WERI-Rb-1 (cell line): ENCODE data around the gene ZNF708.

Source experiments
- DNase-seq: peaks from one replicate; pipeline ENCODE4 v3.0.0-alpha.2; 2020
- H3K27ac ChIP-seq: fragments of 250-450 bp; sonication (Bioruptor Pico); 2 replicates; pipeline ENCODE4 v1.5.1; 2020; ENCODE audit warnings: mild to moderate bottlenecking, moderate library complexity
- H3K27me3 ChIP-seq: fragments of 250-450 bp; sonication (Bioruptor Pico); 2 replicates; pipeline ENCODE4 v1.5.1; 2021; ENCODE audit warnings: mild to moderate bottlenecking, low read depth, moderate library complexity; ENCODE audit not compliant: insufficient read depth, severe bottlenecking
- H3K36me3 ChIP-seq: fragments of 250-450 bp; sonication (Bioruptor Pico); 2 replicates; pipeline ENCODE4 v1.5.1; 2020; ENCODE audit warnings: mild to moderate bottlenecking, moderate library complexity
- H3K4me3 ChIP-seq: 2 replicates; pipeline ENCODE4 v1.5.1; 2011; ENCODE audit warnings: low read depth, mild to moderate bottlenecking, control low read depth, low read length
- H3K9me3 ChIP-seq: fragments of 250-450 bp; sonication (Bioruptor Pico); 2 replicates; pipeline ENCODE4 v1.5.1; 2021; ENCODE audit warnings: mild to moderate bottlenecking, moderate library complexity; ENCODE audit not compliant: severe bottlenecking
- CTCF ChIP-seq: IDR thresholded peaks from 2 replicates; pipeline ENCODE4 v1.5.1; 2011; ENCODE audit warnings: low read depth, mild to moderate bottlenecking, control low read depth, inconsistent platforms, low read length

ZNF708 gene

GRCh38 chr19:21328406-21328805, 804 bp downstream of the ZNF708 start:
- H3K4me3 ChIP-seq: peak overlapping the region; percentile 77
- DNase-seq: no peak
- H3K27me3 ChIP-seq: no peaks in the 10 kb centered on the region
- H3K9me3 ChIP-seq: peaks cover 14% of the 10 kb centered on the region
- H3K27ac ChIP-seq: peak overlapping the region; percentile 92
- peaks cover 19% of the 10 kb centered on the region for H3K36me3 ChIP-seq
- no peak for TF ChIP-seq CTCF

GRCh38 chr19:21326169-21326568, 3.0 kb downstream of the ZNF708 start:
- H3K27me3 ChIP-seq: no peaks in the 10 kb centered on the region
- DNase-seq: no peak
- no peak overlapping the region for H3K27ac ChIP-seq
- H3K9me3 ChIP-seq: peaks cover 9% of the 10 kb centered on the region
- H3K36me3 ChIP-seq: peaks cover 19% of the 10 kb centered on the region
- TF ChIP-seq CTCF: no peak
- H3K4me3 ChIP-seq: no peak overlapping the region

GRCh38 chr19:21323000-21323399, 6.2 kb downstream of the ZNF708 start:
- Histone ChIP-seq H3K27me3 (no peaks in the 10 kb centered on the region), H3K36me3 (peaks cover 19% of the 10 kb centered on the region), H3K27ac (no peak overlapping the region), H3K4me3 (no peak overlapping the region), H3K9me3 (peaks cover 7% of the 10 kb centered on the region)
- no peak for TF ChIP-seq CTCF
- no peak for DNase-seq

- Histone ChIP-seq H3K27me3 (no peaks in the 10 kb centered on the region), H3K36me3 (peaks cover 17% of the 10 kb centered on the region)
- no peak for DNase-seq
Observed at GRCh38 chr19:21322528-21322927, 6.7 kb downstream of the ZNF708 start.

GRCh38 chr19:21321996-21322395, 7.2 kb downstream of the ZNF708 start:
- DNase-seq: no peak
- H3K36me3 ChIP-seq: peaks cover 14% of the 10 kb centered on the region
- H3K9me3 ChIP-seq: peaks cover 7% of the 10 kb centered on the region
- no peak for TF ChIP-seq CTCF
- H3K27me3 ChIP-seq: no peaks in the 10 kb centered on the region
- H3K4me3 ChIP-seq: no peak overlapping the region
- no peak overlapping the region for H3K27ac ChIP-seq

More at GRCh38 chr19:21322528-21322927, 6.7 kb downstream of the ZNF708 start:
- Histone ChIP-seq H3K4me3 (no peak overlapping the region), H3K9me3 (peaks cover 7% of the 10 kb centered on the region), H3K27ac (no peak overlapping the region)
- TF ChIP-seq CTCF: no peak

GRCh38 chr19:21321134-21321533, 8.1 kb downstream of the ZNF708 start:
- peaks cover 5% of the 10 kb centered on the region for H3K36me3 ChIP-seq
- no peak for DNase-seq
- H3K27ac ChIP-seq: no peak overlapping the region
- H3K9me3 ChIP-seq: peaks cover under 1% of the 10 kb centered on the region
- no peak for TF ChIP-seq CTCF
- H3K4me3 ChIP-seq: no peak overlapping the region
- H3K27me3 ChIP-seq: no peaks in the 10 kb centered on the region
